ENCODE data around the gene SCRG1. TPM values are rescaled to one million over a fixed set of nuclear protein-coding genes. Genes with fewer than 3 reads are reported as not detected.

Gene SCRG1
- total RNA-seq, 1 donor from 2014 or later: 2.4 TPM

DNA sequence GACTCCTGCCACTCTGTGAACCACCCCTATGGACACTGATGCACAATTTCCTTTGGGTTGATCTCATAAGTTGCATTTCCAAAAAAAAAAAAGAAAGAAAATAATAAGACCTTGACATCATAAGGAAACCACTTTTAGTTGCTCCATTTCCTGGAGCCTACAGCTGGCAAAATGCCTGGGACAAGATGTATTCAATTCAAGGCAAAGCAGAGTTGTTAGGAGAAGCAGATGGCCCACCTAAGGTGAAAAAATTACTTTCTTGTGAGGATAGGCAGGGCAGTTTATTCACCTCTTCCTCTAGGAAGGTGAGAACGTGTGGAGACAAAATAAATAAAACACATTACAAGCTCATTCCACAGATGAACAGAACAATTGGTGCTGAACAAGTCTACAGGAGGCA lies 14.1 kb upstream of the SCRG1 start:
- FAIRE-seq (no peak), DNase-seq (ENCODE audit: low spot score in 2 of 2) (no peak)

DNA sequence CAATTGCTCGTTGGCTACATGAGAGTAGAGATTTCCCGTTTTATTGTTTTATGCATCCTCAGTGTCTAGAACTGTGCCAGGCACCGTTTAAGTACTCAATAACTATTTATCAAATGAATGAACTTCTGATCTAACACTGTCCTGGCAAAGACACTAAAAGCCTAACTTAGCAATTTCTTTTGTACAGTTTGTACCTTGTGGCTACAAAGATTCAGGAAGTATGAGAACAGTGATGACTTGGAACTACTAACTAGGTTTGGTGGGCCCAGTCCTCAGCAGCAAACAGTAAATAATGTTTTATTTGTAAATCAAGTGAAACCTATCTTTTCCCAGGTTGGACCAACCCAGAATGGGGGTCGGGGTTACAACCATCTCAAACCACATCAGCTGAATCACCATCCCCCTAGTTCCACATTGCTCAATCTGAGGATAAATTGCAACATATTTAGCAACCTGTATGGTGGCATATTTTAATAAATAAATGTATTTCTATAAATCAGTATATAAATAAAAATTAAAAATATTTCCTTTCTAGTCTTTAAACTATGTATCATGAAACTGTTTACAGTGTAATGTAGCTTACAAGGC lies 12.3 kb upstream of the SCRG1 start:
- DNase-seq (ENCODE audit: low spot score in 2 of 2) (no peak), FAIRE-seq (no peak)

- FAIRE-seq (no peak), DNase-seq (ENCODE audit: low spot score in 2 of 2) (peak; percentile 12 to 35)
Observed at GRCh38 chr4:173410079-173410478, 11.2 kb upstream of the SCRG1 start.

DNA sequence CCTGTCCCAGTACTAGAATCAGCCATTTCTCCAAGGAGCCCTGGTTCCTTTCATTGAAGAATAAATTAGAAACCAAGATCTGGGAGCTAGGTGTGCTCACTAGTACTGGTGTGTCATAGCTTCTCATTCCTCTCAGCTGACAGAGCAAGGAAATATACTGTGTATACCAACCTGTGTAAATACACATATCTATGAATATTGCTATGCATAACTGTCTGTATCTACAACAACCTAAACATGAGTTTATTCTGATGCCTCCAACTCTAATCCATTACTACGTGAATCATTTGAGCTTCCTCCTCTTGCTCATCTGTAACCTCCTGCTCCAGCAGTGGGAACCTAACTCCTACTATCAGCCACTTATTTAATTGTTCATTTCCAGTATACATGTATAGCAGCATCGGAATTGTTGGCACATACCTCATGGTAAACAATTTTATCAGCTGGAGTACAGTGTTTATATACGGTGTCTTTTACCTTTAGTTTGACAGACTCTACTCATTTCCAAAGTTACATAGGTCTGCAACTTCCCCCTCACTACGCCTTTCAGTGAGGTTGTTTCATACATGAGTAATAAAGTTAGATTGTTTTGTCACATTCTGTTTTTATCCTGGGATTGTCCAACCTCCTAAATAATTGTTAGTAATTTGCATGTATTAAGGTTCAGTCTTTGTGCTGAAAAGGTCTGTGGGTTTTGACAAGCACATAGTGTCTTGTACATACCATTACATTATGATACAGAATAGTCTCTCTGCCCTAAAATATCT lies 7.1 kb upstream of the SCRG1 start:
- FAIRE-seq (no peak), DNase-seq (ENCODE audit: low spot score in 2 of 2) (no peak)

DNA sequence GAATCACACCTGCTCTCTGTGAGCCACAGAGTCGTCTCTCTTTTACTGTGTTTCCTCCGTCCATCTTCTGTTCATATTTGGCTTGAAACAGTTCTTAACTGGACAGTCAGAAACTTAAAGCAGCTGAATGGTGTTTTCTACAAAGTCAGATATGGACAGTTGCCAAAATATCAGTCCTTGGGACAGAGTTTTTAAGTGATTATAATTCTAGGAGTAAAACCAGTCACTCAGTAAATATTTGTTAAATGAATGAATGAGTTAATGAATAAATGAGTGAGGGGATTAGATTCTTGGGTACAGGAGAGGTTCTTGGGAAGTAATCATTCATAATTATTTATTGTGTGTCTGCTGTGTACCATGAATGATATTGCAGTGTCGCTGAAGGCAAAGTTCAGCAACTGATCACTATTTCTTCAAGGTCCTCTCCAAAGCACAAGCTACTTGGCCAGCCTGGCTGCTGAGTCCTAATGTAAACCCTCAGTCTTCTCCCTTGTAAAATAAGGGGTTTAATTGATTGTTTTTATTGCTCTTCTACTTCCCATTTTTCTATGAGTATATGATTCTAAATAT lies 5.5 kb upstream of the SCRG1 start:
- DNase-seq (ENCODE audit: low spot score in 2 of 2) (no peak), FAIRE-seq (no peak)

DNA sequence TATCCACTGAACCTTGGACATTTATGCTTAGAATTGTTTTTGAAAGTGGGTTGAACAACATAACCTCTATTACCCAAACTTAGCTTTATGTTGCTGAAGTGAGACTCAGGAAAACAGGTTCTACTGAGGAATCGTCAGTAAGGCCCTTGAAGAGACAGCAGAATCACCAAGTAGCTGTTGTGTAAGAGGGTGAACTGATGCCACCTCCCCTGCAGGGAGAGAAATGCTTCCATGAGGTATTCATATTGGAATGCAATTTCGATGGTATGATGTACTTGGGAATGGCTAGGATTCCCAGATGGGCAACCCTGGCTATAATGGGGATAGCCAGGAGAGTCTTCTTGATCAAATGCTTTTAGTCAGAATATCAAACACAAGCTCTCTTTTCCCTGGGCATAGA lies 4.1 kb upstream of the SCRG1 start:
- FAIRE-seq (no peak), DNase-seq (ENCODE audit: low spot score in 2 of 2) (no peak)

DNA sequence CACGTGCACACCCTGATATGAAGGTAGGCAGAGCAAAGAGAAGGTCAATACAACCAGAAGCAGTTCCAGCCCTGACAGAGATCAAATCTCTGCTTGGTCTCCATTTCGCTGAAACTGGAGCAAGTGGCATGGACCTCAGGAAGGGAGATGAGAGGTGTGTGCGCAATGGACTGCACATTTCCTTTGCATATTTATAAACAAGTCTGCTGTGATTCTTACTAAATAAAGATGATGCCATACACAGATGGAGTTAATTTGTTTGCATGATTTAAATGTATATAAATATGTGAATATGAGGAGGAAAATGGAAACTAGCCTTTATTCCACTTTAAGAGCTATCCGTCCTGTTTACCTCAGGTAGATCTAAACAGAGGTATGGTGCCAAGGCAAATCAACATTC lies 2.1 kb upstream of the SCRG1 start:
- FAIRE-seq (no peak), DNase-seq (ENCODE audit: low spot score in 2 of 2) (no peak)

- FAIRE-seq (no peak), DNase-seq (ENCODE audit: low spot score in 2 of 2) (no peak)
Observed at GRCh38 chr4:173398220-173398619, 696 bp downstream of the SCRG1 start.

DNA sequence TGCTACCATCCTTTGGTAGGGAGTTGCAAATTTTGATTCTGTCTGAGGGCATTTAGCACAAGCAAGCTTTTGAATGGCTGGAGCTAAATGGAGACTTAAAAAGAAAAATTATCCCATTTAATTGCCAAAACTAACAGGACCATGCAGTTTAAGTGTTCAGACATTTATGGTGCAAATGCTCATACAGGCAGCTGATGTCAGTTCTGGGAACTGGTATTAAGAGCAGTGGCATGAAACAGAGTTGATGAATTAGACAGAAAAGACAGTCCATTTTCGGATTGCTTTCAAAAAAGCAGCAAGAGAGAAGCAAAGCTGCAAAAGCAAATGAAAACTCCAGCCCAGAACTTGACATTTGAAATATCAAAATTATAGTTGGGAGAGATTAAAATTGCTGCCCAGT lies 1.3 kb downstream of the SCRG1 start:
- FAIRE-seq: no peak
- DNase-seq (ENCODE audit: low spot score in 2 of 2): no peak

GRCh38 chr4:173391701-173392100 lies 7.2 kb downstream of the SCRG1 start:
- FAIRE-seq (no peak), DNase-seq (ENCODE audit: low spot score in 2 of 2) (no peak)

- no peak for DNase-seq (ENCODE audit: low spot score in 2 of 2)
- no peak for FAIRE-seq
Observed at GRCh38 chr4:173386751-173387150, 12.2 kb downstream of the SCRG1 start.

DNA sequence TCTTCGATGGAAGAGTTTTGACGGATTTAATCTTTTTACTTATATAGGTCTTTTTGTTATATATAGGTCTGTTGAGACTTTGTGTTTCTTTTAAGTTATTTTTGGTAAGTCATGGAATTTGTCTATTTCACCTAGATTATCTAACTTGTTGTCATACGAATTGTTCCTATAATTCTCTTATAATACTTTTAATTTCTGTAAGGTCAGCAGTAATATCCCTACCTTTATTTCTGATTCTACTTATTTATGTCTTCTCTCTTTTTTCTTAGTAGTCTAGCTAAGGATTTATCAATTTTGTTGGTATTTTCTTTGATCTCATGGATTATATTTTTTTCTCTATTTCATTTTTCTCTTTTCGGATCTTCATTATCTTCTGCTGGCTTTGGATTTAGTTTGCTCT lies 16.6 kb downstream of the SCRG1 start:
- DNase-seq (ENCODE audit: low spot score in 2 of 2): no peak
- FAIRE-seq: peak; percentile 13

DNA sequence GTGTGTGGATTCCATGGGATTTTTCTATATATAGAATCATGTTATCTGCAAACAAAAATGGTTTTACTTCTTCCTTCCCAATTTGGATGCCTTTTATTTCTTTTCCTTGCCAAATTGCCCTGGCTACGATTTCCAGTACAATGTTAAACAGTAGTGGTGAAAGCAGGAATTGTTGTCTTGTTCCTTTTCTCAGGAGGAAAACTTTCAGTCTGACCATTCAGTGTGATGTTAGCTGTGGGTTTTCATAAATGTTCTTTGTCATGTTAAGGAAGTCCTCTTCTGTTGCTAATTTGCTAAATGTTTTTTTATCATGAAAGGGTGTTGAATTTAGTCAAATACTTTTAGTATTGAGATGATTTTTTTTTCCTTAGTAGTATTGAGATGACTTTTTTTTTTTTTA lies 17.3 kb downstream of the SCRG1 start:
- DNase-seq (ENCODE audit: low spot score in 2 of 2) (no peak), FAIRE-seq (no peak)

DNA sequence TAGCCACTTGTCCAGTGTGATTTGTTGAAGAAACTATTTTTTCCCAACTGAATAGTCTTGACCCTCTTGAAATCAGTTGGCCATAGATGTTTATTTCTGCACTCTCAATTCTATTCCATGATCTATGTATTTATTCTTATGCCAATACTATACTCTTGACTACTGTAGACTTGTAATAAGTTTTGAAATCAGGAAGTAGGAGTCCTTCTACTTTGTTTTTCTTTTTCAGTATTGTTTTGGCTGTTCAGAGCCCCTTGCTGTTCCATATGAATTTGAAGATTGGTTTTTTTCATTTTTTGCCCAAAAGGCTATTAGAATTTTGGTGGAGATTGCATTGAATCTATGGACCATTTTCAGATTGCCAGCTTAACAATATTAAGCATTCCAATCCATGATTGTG lies 17.9 kb downstream of the SCRG1 start:
- FAIRE-seq: no peak
- no peak for DNase-seq (ENCODE audit: low spot score in 2 of 2)

DNA sequence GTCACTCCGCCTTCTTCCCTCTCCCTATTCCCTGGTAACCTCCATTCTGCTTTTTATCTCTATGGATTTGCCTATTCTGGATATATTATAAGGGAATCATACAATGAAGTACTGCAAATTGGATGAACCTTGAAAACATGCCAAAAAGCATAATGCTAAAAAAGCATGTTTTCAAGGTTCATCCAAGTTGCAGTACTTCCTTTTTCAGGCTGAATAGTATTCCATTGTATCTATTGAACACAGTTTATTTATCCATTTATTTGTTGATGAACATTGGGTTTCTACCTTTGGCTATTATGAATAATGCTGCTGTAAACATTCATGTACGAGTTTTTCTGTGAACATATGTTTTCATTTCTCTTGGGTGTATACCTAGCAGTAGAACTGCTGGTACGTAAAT lies 19.0 kb downstream of the SCRG1 start:
- no peak for DNase-seq (ENCODE audit: low spot score in 2 of 2)
- FAIRE-seq: no peak

DNA sequence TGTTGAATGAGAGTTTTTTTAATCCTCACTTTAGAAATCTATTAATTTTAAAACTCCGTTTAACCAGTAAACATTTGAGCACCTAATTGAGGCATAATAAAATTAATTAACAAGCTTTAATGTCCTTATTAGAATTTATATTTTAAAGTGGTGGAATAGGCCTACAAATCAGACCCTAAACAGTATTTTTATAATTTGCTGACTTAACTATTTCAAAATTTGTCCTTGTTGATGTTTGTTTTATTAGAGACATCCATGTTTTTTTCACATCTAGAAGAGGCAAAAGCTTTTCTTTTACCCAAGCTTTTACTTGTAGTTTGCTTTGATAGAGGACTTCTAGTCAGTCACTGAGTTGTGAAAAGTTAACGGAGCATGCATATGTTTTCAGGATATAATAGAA lies 24.3 kb downstream of the SCRG1 start:
- FAIRE-seq: no peak
- no peak for DNase-seq (ENCODE audit: low spot score in 2 of 2)

DNA sequence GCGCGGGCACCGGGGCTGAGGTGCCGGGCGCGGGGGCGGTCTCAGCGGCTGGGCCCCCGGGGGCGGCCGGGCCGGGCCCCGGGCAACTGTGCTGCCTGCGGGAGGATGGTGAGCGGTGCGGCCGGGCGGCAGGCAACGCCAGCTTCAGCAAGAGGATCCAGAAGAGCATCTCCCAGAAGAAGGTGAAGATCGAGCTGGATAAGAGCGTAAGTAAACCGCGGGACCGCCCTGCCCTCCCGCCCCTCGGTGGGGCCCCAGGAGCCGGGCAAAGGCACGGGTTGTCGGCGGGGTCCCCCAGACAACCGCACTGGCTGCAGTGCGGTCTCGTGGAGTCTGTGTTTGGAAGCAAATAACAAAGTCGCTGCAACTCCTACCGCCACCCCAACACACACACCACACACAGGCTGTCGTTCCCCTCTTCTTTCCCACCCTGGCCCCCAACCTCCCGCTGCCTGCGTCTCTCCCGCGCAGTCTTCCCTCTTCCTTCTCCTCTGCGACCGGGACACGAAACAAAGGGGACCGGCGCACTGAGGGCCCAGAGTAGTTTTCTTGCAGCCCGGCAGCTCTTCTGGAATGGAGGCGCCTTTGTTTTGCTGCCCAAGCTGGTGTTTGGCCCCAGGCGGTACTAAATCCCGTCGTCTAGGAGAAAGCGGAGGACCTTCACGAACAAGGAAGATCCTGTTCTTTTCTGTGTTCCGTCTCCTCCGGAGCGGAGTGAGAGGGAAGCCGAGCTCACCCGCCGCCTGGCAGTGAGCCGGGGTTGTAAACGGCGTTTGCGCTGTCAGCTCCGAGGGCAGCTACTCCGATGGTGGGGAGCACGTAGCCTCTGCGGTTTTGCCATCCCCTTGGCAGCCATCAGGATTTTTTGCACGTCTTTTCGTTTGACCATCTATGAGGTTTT lies 27.4 kb downstream of the SCRG1 start:
- DNase-seq (ENCODE audit: low spot score in 2 of 2): peak; percentile 41 to 51
- no peak for FAIRE-seq

DNA sequence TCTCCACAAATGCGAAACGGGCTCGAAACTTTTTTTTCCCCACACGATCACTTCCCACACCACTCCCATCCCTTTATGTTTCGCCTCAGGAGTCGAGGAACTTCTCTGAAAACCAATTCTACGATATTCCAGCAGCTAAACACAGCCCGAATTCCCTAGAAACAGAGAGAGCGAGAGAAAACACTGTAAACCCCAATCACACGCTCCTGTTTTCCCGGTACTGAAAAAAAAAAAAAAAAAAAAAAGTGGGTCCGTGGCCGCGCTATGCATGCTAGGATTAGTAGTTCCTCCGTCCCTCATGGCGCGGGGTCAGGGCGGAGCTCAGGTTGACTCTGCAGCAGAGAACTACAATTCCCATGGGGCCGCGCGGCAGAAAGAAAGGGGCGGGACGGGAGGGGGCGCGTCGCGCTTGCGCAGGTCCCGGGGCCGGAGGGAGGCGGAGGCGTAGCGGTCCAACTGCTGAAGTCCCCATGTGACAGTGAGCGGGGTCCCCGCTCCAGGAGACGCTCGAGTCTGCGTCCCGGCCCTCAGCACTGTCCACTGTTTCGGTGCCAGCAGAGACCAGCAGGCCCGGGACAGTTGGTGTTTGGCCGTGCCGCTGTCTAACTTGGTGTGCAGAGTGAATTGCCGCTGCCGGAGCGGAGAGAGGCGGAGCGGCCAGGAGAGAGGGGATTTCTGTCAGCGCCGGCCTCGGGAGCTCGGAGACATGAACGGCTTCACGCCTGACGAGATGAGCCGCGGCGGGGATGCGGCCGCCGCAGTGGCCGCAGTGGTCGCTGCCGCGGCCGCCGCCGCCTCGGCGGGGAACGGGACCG lies 28.2 kb downstream of the SCRG1 start, which contains the start of gene SAP30:
Gene SAP30 (plus strand): TSS at position 478 of the 815 bp plus-strand sequence. CDS start 229 bp downstream, at position 707.
- DNase-seq (ENCODE audit: low spot score in 2 of 2) (peak; percentile 89 to 93), FAIRE-seq (peak; percentile 52)

DNA sequence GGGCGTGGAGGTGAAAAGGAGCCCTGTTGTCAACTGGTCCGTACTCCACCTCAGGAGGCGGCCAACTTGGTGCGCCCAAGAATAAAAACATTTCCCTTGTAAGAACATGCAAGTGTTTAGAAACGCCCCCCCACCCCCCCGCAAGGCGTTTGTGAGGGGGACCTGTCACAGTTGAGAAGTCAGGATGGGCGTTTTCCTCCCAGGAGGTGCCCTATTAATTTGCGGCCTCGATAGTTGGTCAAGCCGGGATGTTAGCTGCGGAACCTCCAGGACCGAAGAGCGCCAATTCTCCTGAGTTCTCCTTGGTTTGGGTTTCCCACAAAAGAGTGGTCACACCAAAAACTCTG lies 28.8 kb downstream of the SCRG1 start:
- DNase-seq (ENCODE audit: low spot score in 2 of 2) (no peak), FAIRE-seq (no peak)

- FAIRE-seq (no peak), DNase-seq (ENCODE audit: low spot score in 2 of 2) (no peak)
Observed at GRCh38 chr4:173367946-173368345, 31.0 kb downstream of the SCRG1 start.
